ENCODE data around the gene RNF208.

RNF208 gene

DNA sequence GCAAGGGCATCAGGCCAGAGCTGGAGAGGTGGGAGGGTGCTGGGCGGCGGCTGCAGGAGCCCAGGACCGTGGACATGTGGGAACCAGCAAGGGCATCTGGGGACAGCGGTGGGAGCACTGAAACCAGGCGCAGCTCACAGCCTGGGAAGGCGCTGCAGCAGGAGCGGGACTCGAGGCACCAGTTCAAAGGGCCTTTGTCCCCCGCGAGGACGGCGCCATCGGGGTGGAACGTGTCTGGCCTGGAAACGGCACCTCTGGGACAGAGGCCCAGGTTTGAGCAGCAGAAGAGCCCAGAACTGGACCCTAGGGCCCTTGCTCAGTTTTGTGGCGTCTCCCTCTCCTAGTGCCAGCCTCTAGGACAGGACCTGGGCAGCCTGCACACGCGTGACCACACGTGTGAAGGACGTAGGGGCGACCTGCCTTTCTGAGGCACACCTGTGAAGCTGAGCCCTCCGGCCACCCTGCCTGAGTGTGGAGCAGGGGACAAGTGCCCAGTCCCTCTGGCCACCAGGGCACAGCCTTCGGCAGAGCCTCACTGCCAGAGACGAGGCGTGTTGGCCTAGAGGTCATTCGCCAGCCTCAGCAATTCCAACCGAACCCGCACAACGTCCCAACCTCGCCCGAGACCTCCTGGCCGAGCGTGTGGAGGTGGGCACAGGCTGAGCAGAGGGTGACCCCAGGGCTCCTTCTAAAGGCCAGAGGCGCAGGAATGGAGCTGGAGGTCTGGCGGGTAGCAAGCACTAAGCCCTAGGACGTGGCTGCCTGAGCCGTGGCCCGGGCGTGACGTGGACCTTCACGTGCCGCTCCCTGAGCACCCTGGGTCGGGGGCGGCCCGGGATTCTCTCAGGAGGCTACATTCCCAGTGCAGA, 48.0 kb downstream of the RNF208 start:
- no peak for DNase-seq

DNA sequence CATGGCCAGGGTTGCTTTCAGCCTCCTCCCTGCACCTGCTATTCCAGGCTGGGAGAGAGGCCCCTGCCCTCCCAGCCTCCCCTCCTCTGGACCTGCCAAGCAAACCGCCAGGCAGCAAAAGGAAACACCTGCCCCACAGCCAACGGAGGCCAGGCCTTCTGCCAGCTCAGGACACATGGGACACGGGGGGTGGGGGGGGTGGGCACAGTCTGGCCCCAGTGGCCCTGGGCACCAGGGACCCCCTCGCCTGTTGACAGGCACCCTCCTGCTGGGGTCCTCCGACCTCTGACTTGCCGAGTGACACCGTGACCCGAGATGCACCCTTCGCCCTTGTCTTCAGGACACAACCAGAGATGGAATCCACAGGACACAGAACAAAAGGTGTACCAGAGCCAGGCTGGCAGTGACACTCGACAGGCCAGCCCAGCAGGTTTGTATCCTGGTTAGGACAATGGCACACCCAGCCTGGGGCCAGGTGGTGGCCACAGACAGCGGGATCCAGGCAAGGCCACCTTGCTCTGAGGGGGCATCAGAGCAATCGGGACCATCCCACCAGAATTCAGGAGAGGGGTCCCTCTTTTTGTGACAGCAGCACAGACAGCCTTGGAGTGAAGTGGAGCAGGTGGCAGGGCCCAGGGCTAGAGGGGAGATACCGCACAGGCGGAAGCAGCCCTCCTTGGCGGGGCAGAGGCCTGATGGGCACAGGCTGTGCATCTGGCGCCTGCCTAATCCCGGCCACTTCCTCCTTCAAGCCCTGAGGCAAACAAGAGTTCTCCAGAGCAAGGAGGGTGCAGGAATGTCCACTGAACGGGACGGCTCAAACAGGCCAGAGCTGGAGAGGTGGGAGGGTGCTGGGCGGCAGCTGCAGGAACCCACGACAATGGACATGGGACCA, 48.9 kb downstream of the RNF208 start:
- no peak for DNase-seq

DNA sequence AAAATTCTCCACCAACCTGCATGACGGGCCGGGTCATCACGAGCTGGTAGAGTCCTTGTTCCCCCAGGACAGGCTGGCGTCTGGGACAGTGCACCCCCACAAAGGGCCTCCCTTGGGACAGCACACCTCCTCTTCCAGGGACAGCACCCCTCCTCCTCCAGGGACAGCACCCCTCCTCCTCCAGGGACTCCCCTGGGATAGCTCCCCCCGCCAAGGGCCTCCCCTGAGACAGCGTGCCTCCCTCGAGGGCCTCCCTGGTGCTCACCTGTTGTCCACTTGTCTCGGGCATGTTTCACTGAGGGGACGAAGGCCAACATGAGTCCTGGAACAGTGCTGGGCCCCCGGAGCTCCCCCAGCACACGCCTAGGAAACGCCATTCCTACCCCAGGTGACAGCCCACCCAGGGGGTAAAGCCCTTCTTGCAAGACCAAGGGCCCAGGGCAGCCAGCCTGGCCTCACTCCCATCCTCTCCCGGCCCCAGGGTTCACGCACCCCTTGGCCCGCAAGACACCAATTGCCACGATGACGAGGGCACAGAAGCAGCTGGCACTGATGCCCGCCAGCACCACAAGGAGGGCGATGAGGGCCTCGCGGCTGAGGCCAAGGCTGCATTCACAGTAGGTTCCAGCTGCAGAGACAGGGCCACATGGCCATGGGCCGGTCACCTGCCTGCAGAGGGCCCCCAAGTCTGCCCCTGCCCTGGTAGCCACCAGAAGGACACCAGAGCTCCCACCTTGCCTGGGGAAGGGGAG, 50.7 kb downstream of the RNF208 start:
- DNase-seq, result no peak

DNA sequence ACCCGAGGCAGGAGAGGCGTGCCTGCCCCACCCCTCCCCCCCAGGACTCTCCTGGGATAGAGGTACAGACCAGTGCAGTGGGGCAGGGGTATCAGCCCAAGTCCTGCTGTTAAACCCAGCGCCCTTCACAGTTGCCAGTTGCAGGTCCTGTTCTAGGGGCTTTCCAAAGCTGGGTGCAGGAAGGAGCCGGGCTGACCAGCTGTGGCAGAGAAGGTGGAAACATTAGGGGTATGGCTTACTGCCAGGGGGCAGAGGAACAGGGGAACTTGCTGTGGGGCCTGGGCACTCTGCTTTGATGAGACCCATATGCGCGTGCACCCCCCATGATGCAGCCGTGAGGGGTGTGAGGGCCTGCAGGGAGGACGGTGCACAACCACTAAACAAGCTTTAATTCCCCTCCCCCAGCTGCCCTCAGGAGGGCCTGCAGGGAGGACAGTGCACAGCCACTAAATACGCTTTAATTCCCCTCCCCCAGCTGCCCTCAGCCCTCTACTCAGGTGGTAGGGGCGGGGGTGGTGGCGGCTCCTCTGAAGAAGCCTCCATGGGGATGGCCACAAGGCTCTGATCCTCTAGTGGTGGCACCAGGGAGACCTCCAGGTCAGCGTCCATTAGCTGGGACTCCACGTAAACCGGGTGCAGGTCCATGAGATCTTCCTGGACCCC, 51.4 kb downstream of the RNF208 start:
- no peak for DNase-seq

Measured in retina (tissue), 1 donor.